H9 (cell line): Measurements from ENCODE around the gene RFESD. TPM values are rescaled to one million over a fixed set of nuclear protein-coding genes. Genes with fewer than 3 reads are reported as not detected.

Source experiments
- DNase-seq: peaks from one replicate; pipeline ENCODE4 v3.0.0-alpha.2; 2017
- H2AFZ ChIP-seq: one replicate; pipeline ENCODE4 v1.6.1; 2013; ENCODE audit warnings: mild to moderate bottlenecking, low read length, control low read depth, moderate library complexity
- H2AK5ac ChIP-seq: 2 replicates; pipeline ENCODE4 v1.6.1; 2013; ENCODE audit warnings: low read length, control low read depth, mixed read lengths; ENCODE audit not compliant: insufficient read length
- H2BK120ac ChIP-seq: one replicate; pipeline ENCODE4 v1.6.1; 2013; ENCODE audit warnings: low read depth, mild to moderate bottlenecking, low read length, control low read depth, inconsistent platforms; ENCODE audit not compliant: poor library complexity, severe bottlenecking
- H2BK12ac ChIP-seq: 2 replicates; pipeline ENCODE4 v1.6.1; 2013; ENCODE audit warnings: low read length, control low read depth, mixed read lengths, low read depth; ENCODE audit not compliant: insufficient read length
- H2BK15ac ChIP-seq: 2 replicates; pipeline ENCODE4 v1.6.1; 2013; ENCODE audit warnings: low read depth, low read length, control low read depth
- H2BK20ac ChIP-seq: one replicate; pipeline ENCODE4 v1.6.1; 2013; ENCODE audit warnings: low read depth, mild to moderate bottlenecking, low read length, control low read depth, inconsistent platforms; ENCODE audit not compliant: poor library complexity, severe bottlenecking
- H2BK5ac ChIP-seq: 2 replicates; pipeline ENCODE4 v1.6.1; 2013; ENCODE audit warnings: low read length, control low read depth, mixed read lengths; ENCODE audit not compliant: insufficient read length
- H3K14ac ChIP-seq: 2 replicates; pipeline ENCODE4 v1.6.1; 2013; ENCODE audit warnings: low read length, control low read depth; ENCODE audit not compliant: insufficient read depth
- H3K18ac ChIP-seq: 2 replicates; pipeline ENCODE4 v1.6.1; 2013; ENCODE audit warnings: low read depth, mild to moderate bottlenecking, mixed read lengths, low read length, control low read depth; ENCODE audit not compliant: insufficient read length
- H3K23ac ChIP-seq: 2 replicates; pipeline ENCODE4 v1.6.1; 2013; ENCODE audit warnings: low read length, control low read depth, mixed read lengths, low read depth; ENCODE audit not compliant: insufficient read length
- H3K23me2 ChIP-seq: 2 replicates; pipeline ENCODE4 v1.6.1; 2013; ENCODE audit warnings: low read depth, mild to moderate bottlenecking, mixed read lengths, low read length, control low read depth; ENCODE audit not compliant: insufficient read length, poor library complexity, severe bottlenecking
- H3K27ac ChIP-seq: 2 replicates; pipeline ENCODE4 v1.5.1; 2013; ENCODE audit warnings: low read length, control low read depth, mixed read lengths, low read depth; ENCODE audit not compliant: insufficient read length
- H3K27me3 ChIP-seq: 2 replicates; pipeline ENCODE4 v1.6.1; 2013; ENCODE audit warnings: low read length, control low read depth, inconsistent platforms; ENCODE audit not compliant: insufficient read depth
- H3K4ac ChIP-seq: 2 replicates; pipeline ENCODE4 v1.6.1; 2013; ENCODE audit warnings: low read depth, mild to moderate bottlenecking, control low read depth, inconsistent platforms, low read length, moderate library complexity
- H3K4me1 ChIP-seq: 2 replicates; pipeline ENCODE4 v1.6.1; 2013; ENCODE audit warnings: low read length, control low read depth, inconsistent platforms; ENCODE audit not compliant: insufficient read depth
- H3K4me2 ChIP-seq: 2 replicates; pipeline ENCODE4 v1.6.1; 2013; ENCODE audit warnings: low read length, control low read depth, mixed read lengths; ENCODE audit not compliant: insufficient read length, insufficient read depth
- H3K56ac ChIP-seq: 2 replicates; pipeline ENCODE4 v1.6.1; 2013; ENCODE audit warnings: low read depth, mild to moderate bottlenecking, mixed read lengths, low read length, control low read depth; ENCODE audit not compliant: insufficient read length
- H3K79me1 ChIP-seq: 2 replicates; pipeline ENCODE4 v1.6.1; 2013; ENCODE audit warnings: low read depth, mild to moderate bottlenecking, moderate library complexity, low read length, control low read depth, inconsistent platforms; ENCODE audit not compliant: insufficient read depth, poor library complexity, severe bottlenecking
- H3K79me2 ChIP-seq: 2 replicates; pipeline ENCODE4 v1.6.1; 2013; ENCODE audit warnings: low read length, control low read depth, inconsistent platforms; ENCODE audit not compliant: insufficient read depth
- H3K9ac ChIP-seq: 2 replicates; pipeline ENCODE4 v1.6.1; 2013; ENCODE audit warnings: low read length, control low read depth, mixed read lengths; ENCODE audit not compliant: insufficient read length; ENCODE audit errors: extremely low read depth
- H3K9me3 ChIP-seq: one replicate; pipeline ENCODE4 v1.6.1; 2013; ENCODE audit warnings: low read depth, low read length, inconsistent platforms; ENCODE audit not compliant: control insufficient read depth
- H3T11ph ChIP-seq: one replicate; pipeline ENCODE4 v1.6.1; 2013; ENCODE audit warnings: mild to moderate bottlenecking, low read length, control low read depth, inconsistent platforms
- H4K20me1 ChIP-seq: one replicate; pipeline ENCODE4 v1.6.1; 2013; ENCODE audit not compliant: control insufficient read depth, insufficient read length, insufficient read depth
- H4K5ac ChIP-seq: 2 replicates; pipeline ENCODE4 v1.6.1; 2013; ENCODE audit warnings: low read depth, mild to moderate bottlenecking, mixed read lengths, low read length, control low read depth; ENCODE audit not compliant: insufficient read length
- H4K8ac ChIP-seq: replicated peaks from 2 replicates; pipeline ENCODE4 v1.6.1; 2013; ENCODE audit warnings: low read length, control low read depth, mixed read lengths, low read depth; ENCODE audit not compliant: insufficient read length
- H4K91ac ChIP-seq: 2 replicates; pipeline ENCODE4 v1.6.1; 2013; ENCODE audit warnings: low read depth, mild to moderate bottlenecking, moderate library complexity, mixed read lengths, low read length, control low read depth; ENCODE audit not compliant: insufficient read length
- H3K27ac Mint-ChIP-seq, 3 experiments: 2 replicates in 2 of 3; 3 replicates in 1 of 3; pipeline ENCODE4 v1.8.0; 2020 to 2021; ENCODE audit warnings: mixed read lengths in 3 of 3, mild to moderate bottlenecking in 1 of 3, moderate library complexity in 1 of 3
- H3K27me3 Mint-ChIP-seq: 2 replicates; pipeline ENCODE4 v1.8.0; 2021; ENCODE audit warnings: low read depth, mild to moderate bottlenecking, moderate library complexity, mixed read lengths
- H3K36me3 Mint-ChIP-seq, 3 experiments: 2 replicates in 2 of 3; 3 replicates in 1 of 3; pipeline ENCODE4 v1.8.0; 2020 to 2021; ENCODE audit warnings: low read depth in 3 of 3, mixed read lengths in 3 of 3; ENCODE audit not compliant: insufficient read depth in 1 of 3
- H3K4me1 Mint-ChIP-seq, 2 experiments: 2 replicates each; pipeline ENCODE4 v1.8.0; 2020; ENCODE audit warnings: mixed read lengths in 2 of 2
- H3K4me3 Mint-ChIP-seq, 2 experiments: 2 replicates in 1 of 2; 3 replicates in 1 of 2; pipeline ENCODE4 v1.8.0; 2020 to 2021; ENCODE audit warnings: mild to moderate bottlenecking in 2 of 2, mixed read lengths in 2 of 2, moderate library complexity in 1 of 2
- H3K9me3 Mint-ChIP-seq, 2 experiments: 2 replicates in 1 of 2; 3 replicates in 1 of 2; pipeline ENCODE4 v1.8.0; 2020; ENCODE audit warnings: mild to moderate bottlenecking in 2 of 2, mixed read lengths in 2 of 2, moderate library complexity in 1 of 2
- WGBS: extraction: QIAGEN DNeasy Blood & Tissue Kit; methylation state at CpG from one replicate; pipeline ENCODE4 v1.1.7; 2013; ENCODE audit warnings: missing lambda C conversion rate, low lambda C conversion rate, mixed read lengths; ENCODE audit not compliant: insufficient read length; ENCODE audit errors: extremely low coverage; 5-methylcytosine and 5-hydroxymethylcytosine counted together
- total RNA-seq: library from RNA; stranded (reverse); gene quantifications from 2 replicates; pipeline ENCODE4 v1.2.1, GENCODE V29; 2021
- TF ChIP-seq, protein P1 (sequence below): fragments of 200-600 bp; sonication (generic); conservative IDR thresholded peaks from 3 replicates; pipeline ENCODE4 v1.8.0; 2021; ENCODE audit warnings: antibody characterized with exemption, mild to moderate bottlenecking

Gene RFESD
- total RNA-seq, 1 experiment from 2014 or later, result 1.7 TPM

DNA sequence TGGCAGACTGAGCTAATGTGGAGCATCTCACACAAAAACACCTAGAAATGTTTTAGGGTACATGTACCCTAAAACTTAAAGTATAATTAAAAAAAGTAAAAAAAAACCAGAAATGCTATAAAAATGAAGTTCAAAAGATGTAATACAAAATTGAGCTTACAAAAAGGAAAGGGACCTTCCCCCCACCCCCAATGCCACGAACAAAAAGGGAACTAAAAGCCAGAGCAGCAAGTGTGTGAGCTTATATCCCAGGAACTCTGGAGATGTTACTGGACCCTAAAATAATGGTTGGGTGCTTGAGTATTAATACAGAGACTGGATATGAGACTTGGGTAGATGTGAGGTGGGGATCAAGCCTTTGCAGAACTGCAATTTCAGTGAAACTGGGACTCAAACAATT, 25.2 kb downstream of the RFESD start:
- WGBS, result no CpG with 5 or more reads among the region's 1 CpG
- Mint-ChIP-seq H3K4me1 (peaks cover 3% of the 10 kb centered on the region in 2 experiments; a peak in 1 of 4 replicates), H3K27me3 (peaks cover 4% of the 10 kb centered on the region; the same call in 1 of the 2 replicates), H3K9me3 (no peaks in the 10 kb centered on the region), H3K4me3 (no peak overlapping the region; a peak in 1 of 5 replicates), H3K27ac (no peak overlapping the region), H3K36me3 (no peaks in the 10 kb centered on the region)
- H3K14ac ChIP-seq, result no peak overlapping the region
- no peak overlapping the region for H2AK5ac ChIP-seq
- H3K4ac ChIP-seq, result no peak overlapping the region
- no peak overlapping the region for H2BK5ac ChIP-seq
- H4K20me1 ChIP-seq, result no peaks in the 10 kb centered on the region
- no peak overlapping the region for H3K9ac ChIP-seq
- no peaks in the 10 kb centered on the region for H3K27me3 ChIP-seq
- no peak overlapping the region for H4K5ac ChIP-seq
- no peak overlapping the region for H3K4me2 ChIP-seq
- H3T11ph ChIP-seq, result no peak overlapping the region
- no peak overlapping the region for H2BK12ac ChIP-seq
- H3K9me3 ChIP-seq, result no peaks in the 10 kb centered on the region
- no peaks in the 10 kb centered on the region for H3K79me2 ChIP-seq
- no peak overlapping the region for H3K18ac ChIP-seq
- H3K4me1 ChIP-seq, result no peaks in the 10 kb centered on the region
- no peak overlapping the region for H3K27ac ChIP-seq
- H2AFZ ChIP-seq, result no peak overlapping the region
- no peak overlapping the region for H2BK15ac ChIP-seq
- H3K23ac ChIP-seq, result no peak overlapping the region
- H4K8ac ChIP-seq, result no peak overlapping the region
- no peak overlapping the region for H4K91ac ChIP-seq
- TF ChIP-seq, protein P1, sequence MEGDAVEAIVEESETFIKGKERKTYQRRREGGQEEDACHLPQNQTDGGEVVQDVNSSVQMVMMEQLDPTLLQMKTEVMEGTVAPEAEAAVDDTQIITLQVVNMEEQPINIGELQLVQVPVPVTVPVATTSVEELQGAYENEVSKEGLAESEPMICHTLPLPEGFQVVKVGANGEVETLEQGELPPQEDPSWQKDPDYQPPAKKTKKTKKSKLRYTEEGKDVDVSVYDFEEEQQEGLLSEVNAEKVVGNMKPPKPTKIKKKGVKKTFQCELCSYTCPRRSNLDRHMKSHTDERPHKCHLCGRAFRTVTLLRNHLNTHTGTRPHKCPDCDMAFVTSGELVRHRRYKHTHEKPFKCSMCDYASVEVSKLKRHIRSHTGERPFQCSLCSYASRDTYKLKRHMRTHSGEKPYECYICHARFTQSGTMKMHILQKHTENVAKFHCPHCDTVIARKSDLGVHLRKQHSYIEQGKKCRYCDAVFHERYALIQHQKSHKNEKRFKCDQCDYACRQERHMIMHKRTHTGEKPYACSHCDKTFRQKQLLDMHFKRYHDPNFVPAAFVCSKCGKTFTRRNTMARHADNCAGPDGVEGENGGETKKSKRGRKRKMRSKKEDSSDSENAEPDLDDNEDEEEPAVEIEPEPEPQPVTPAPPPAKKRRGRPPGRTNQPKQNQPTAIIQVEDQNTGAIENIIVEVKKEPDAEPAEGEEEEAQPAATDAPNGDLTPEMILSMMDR, result no peak
- no peaks in the 10 kb centered on the region for H3K79me1 ChIP-seq
- no peak for DNase-seq
- H3K56ac ChIP-seq, result no peak overlapping the region
- H3K23me2 ChIP-seq, result no peaks in the 10 kb centered on the region
- H2BK120ac ChIP-seq, result no peak overlapping the region
- no peak overlapping the region for H2BK20ac ChIP-seq
